ENCODE results near the gene HID1.

HID1 gene

GRCh38 chr17:74959826-74960515 is 12.6 kb downstream of the HID1 start:
- no peak for DNase-seq (ENCODE audit: low read depth)
- TF ChIP-seq CTCF (conservative IDR thresholded peaks at IDR 0.05; ENCODE audit: low read depth, low read length): no peak
- H3K4me3 ChIP-seq (ENCODE audit: low read length): no peak overlapping the region

GRCh38 chr17:74957935-74958740 is 14.4 kb downstream of the HID1 start:
- peak; percentile 92 for TF ChIP-seq CTCF (conservative IDR thresholded peaks at IDR 0.05; ENCODE audit: low read depth, low read length)
- no peak overlapping the region for H3K4me3 ChIP-seq (ENCODE audit: low read length)
- no peak for DNase-seq (ENCODE audit: low read depth)

GRCh38 chr17:74956093-74956492 is 16.5 kb downstream of the HID1 start:
- H3K4me3 ChIP-seq (ENCODE audit: low read length): no peak overlapping the region
- TF ChIP-seq CTCF (conservative IDR thresholded peaks at IDR 0.05; ENCODE audit: low read depth, low read length): no peak
- no peak for DNase-seq (ENCODE audit: low read depth)

- DNase-seq (ENCODE audit: low read depth): no peak
- TF ChIP-seq CTCF (conservative IDR thresholded peaks at IDR 0.05; ENCODE audit: low read depth, low read length): no peak
Measured at GRCh38 chr17:74954665-74955421, 17.7 kb downstream of the HID1 start.

GRCh38 chr17:74954115-74954514 is 18.4 kb downstream of the HID1 start:
- DNase-seq (ENCODE audit: low read depth): no peak
- no peak for TF ChIP-seq CTCF (conservative IDR thresholded peaks at IDR 0.05; ENCODE audit: low read depth, low read length)
- H3K4me3 ChIP-seq (ENCODE audit: low read length): no peak overlapping the region

More at GRCh38 chr17:74954665-74955421, 17.7 kb downstream of the HID1 start:
- H3K4me3 ChIP-seq (ENCODE audit: low read length): no peak overlapping the region

- DNase-seq (ENCODE audit: low read depth): no peak
- TF ChIP-seq CTCF (conservative IDR thresholded peaks at IDR 0.05; ENCODE audit: low read depth, low read length): no peak
Measured at GRCh38 chr17:74953134-74953687, 19.3 kb downstream of the HID1 start.

More at GRCh38 chr17:74953134-74953687, 19.3 kb downstream of the HID1 start:
- H3K4me3 ChIP-seq (ENCODE audit: low read length): no peak overlapping the region
